NCI-H82 treated with DMSO at 0.1 percent for 48 hours (cell line): ENCODE measurements around the gene HSPBP1.
"Not testable (repeated sequence)": the region's sequence is repeated elsewhere in the genome, so short reads cannot be mapped to it uniquely, and the experiment has no call there.

ENCODE experiments used
- DNase-seq: peaks from one replicate; lab custom pipeline; 2025; ENCODE audit not compliant: unreplicated experiment; lab: John Stamatoyannopoulos, UW

The HSPBP1 gene, protein sequence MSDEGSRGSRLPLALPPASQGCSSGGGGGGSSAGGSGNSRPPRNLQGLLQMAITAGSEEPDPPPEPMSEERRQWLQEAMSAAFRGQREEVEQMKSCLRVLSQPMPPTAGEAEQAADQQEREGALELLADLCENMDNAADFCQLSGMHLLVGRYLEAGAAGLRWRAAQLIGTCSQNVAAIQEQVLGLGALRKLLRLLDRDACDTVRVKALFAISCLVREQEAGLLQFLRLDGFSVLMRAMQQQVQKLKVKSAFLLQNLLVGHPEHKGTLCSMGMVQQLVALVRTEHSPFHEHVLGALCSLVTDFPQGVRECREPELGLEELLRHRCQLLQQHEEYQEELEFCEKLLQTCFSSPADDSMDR

DNA sequence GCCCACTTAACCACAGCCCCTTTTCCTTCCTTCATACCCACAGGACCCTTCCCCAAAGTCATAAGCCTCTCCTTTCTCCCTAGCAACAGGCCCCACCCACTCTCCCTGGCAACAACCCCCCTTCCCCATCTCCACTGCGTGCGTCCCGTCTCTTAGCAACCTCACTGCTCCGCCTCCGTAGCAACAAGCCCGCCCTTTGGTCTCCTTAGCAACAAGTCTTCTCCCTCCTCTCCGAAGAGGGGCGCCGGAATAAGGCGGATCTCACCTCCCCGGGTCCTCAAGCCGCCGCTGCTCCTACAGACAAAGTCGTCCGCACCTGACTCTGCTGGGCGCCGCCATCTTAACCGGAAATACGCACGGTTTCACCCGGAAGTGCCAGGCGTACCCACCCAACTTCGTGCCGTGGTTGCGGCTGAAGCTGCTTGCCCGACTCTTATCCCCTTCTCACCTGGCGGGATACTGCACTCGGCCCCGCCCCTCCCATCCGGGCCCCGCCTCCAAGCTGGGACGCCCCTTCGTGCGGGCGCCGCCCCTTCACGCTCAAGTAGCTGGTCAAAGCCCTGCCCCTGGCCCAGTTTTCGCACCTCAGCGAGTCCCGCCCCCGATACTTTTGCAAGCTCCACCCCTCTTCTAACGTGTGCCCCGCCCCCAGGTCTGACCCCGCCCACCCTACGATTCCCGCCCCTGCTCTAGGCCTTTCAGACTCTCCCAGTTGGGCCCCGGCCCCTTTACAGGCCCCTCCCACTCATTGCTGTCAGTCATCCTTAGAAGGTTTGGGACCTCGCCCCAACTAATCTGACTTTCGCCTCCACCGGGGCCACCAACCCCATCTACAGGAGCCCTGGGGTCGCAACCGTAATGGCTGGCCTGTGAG is at the start of gene HSPBP1:
Gene HSPBP1, minus strand, starts transcription at position 341 of the 874 bp plus-strand sequence. CDS start 502 bp downstream, outside the sequence.
- DNase-seq = peak; percentile 92

DNA sequence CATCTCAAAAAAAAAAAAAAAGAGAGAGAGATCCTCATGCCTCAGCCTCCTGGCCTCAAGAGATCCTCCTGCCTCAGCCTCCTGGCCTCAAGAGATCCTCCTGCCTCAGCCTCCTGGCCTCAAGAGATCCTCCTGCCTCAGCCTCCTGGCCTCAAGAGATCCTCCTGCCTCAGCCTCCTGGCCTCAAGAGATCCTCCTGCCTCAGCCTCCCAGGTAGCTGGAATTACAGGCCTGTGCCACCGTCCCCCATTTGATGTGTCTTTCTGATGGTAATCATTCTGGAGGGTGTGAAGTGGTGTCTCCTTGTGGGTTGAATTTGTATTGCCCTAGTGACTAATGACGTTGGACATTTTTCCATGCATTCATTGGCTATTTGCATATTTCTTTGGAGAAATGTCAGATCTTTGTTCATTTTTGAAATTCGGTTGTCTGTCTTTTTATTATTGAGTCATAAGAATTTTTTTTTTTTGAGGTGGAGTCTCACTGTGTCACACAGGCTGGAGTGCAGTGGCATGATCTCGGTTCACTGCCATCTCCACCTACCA is 48.9 kb upstream of the HSPBP1 start:
- DNase-seq = not testable (repeated sequence)

DNA sequence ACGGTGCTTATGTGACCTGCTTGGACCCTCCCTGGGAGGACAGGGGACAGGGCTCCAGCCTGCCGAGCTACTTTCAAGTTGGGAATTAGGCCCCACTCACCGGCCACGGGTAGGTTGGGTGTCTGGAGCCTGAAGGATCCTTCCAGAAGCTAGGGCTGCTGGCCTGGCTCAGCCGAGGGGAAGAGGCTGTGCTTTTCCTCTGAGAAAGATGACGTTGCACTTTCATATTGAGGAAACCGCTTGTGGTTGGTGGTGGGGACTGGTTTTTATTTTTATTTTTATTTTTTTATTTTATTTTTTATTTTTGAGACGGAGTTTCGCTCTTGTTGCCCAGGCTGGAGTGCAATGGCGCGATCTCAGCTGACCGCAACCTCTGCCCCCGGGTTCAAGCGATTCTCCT is 45.3 kb upstream of the HSPBP1 start, which contains the start of gene TMEM150B:
Gene TMEM150B, minus strand, starts transcription at position 170 of the 400 bp plus-strand sequence. CDS start 4,305 bp downstream, outside the sequence.
- no peak for DNase-seq

DNA sequence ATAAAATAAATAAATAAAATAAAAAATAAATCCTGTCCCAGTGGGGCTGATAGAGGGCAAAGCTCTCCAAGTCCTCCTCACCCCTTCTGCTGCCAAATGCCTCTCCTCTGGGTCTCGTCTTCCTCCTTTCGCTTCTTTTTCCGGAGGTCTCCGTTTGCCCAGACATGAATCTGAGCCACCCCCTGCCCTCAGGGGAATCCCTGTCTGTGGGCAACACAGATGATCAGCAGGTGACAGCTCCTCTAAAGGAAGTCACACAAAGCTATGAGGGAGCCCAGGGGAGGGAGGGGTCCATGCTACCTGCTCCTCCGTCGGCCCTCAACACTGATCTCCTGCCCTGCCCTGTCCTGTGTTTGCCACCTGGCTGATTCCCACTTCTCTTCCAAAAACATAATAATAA is 44.8 kb upstream of the HSPBP1 start:
- DNase-seq = no peak

DNA sequence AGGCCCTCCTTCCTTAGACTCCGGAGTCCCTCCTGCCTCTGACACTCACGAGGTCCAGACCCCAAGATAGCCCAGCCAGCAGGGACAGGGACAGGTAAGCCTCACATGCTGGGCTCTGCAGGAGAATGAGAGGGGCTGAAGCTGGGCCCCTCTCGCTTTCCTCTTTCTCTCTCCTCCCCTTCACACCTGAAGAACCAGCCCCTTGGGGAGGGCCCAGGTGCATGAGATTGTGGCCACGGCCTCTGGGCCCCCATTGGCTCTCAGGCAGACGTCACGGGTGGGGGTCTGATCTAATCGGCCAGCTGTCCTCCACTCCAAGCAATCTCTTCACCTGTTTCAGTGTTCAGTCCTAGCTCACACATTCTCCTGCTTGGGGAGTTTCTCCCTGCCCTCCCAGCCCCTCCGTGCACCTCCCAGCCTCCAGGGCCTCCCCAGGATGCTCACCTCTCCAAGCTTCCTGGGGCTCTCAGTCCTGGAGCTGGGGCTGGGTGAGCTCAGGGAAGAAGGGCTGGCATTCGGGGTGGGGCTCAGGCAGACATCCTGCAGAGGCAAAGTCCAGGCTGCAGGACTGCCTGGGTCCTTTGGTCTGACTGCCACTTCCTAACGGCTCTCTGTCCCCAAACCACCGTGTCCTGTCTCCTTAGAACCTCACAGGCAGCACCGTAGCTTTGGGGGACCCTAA is 42.4 kb upstream of the HSPBP1 start:
- no peak for DNase-seq

- DNase-seq = no peak
Observed at GRCh38 chr19:55321466-55322137, 41.7 kb upstream of the HSPBP1 start.

- DNase-seq = no peak
Observed at GRCh38 chr19:55320844-55321419, 41.0 kb upstream of the HSPBP1 start.

- DNase-seq = no peak
Observed at GRCh38 chr19:55319785-55320184, 39.9 kb upstream of the HSPBP1 start.

DNA sequence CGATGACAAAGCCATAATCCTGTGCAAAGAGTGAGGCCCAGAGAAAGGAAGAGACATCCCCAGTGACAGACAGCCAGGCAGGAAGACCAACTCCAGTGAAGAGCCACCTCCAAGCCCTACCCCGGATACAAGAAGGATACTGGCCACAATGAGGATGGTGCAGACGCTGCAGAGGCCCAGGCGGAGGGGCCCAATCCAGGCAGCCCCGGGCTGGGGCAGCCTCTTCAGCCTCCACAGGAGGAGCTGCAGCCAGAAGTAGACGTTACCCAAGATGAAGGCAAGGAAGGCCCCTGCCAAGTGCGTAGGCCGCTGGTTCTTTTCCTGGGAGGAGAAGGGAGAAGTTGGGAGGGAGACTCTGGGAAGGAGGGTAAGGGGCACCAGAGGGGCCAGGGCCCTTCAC is 36.7 kb upstream of the HSPBP1 start:
- no peak for DNase-seq

- no peak for DNase-seq
Observed at GRCh38 chr19:55315956-55316525, 36.1 kb upstream of the HSPBP1 start.

- no peak for DNase-seq
Observed at GRCh38 chr19:55314396-55314795, 34.5 kb upstream of the HSPBP1 start.

- DNase-seq = no peak
Observed at GRCh38 chr19:55312621-55313512, 33.0 kb upstream of the HSPBP1 start.

DNA sequence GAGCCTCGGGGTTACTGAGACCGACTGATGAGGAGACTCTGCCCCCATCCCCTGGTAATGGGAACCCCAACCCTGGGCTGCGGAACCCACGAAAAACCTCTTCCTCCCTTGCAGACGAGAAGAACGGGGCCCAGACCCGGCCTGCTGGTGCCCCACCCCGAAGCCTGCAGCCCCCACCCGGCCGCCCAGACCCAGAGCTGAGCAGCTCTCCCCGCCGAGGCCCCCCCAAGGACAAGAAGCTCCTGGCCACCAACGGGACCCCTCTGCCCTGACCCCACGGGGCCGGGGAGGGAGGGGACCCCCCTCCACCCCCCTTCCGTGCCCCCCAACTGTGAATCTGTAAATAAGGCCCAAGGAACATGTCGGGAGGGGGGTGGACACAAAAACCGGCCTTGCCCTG is 31.9 kb upstream of the HSPBP1 start:
- DNase-seq = no peak

DNA sequence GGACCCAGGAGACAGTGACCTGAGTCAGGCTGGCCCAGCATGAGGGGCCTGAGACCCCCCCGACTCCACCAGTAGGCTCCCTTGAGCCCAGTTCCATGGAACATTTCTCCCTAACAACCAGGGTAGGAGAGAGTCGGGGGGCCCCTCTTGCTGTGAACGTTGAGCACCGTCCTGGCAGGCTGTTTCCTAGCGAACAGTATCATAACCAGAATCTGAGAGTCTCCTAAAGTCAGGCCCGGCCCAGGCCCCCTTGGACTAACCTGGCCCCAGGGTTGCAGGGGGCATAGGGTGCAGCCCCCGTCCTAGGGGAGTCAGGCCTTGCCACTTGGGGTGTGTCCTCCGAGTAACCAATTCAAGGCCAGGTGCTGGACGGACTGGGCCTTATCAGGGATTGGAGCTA is 31.5 kb upstream of the HSPBP1 start:
- no peak for DNase-seq

- no peak for DNase-seq
Observed at GRCh38 chr19:55310498-55310897, 30.6 kb upstream of the HSPBP1 start.

- peak; percentile 9 for DNase-seq
Observed at GRCh38 chr19:55309448-55309847, 29.5 kb upstream of the HSPBP1 start.

DNA sequence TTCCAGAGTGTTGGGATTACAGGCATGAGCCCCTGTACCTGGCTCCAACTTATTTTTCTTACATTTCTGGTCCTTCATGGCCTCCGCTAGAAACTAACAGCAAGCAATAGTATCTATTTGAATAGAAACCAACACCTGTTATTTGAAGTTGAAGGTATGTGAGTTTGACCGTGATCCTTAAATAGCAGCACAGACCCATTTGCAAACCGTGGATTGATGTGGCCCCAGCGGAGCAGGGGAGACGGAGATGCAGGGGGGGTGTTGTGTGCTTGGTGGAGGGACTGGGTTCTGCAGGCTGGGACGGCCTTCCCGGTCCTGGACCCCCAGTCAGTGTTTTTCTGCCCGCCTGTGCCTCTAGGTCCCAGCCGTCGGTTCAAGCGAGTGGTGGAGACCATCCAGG is 28.4 kb upstream of the HSPBP1 start:
- DNase-seq = no peak

DNA sequence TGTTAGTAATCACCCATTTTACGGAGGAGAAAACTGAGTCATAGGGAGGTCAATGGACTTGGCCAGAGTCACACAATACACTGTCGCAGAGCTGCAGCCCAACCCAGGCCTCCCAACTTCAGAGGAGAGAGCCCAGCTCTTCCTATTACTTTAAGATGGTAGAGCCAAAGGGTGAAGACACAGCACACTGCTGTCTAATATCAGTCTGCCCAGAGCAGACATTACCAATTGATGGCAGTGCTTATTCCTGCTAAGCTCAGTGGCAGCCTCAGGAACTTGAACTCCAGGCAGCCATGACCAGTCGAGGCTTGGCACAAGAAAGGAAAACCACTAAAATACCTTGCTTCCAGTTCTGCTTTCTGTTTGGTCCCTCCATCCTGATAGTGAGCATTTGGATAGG is 26.8 kb upstream of the HSPBP1 start:
- DNase-seq = no peak
